B cell (primary cell): ENCODE results near the gene PPFIA4. TPM values are rescaled to one million over a fixed set of nuclear protein-coding genes. Genes with fewer than 3 reads are reported as not detected.
A peak's percentile ranks its signal among the peaks of the same experiment; 100 is the strongest.

Experiments
- ATAC-seq: fragments of 200-7000 bp; cut with Tn5 transposase; one replicate; pipeline ENCODE4 v1.10.0; 2021; ENCODE audit warnings: low read depth, mild to moderate bottlenecking, moderate number of reproducible peaks, moderate library complexity
- CTCF ChIA-PET: fragments of 350-600 bp; sonication (Branson Sonifier 250); formaldehyde crosslinking; loops from one replicate; lab custom pipeline; 2021; ENCODE audit warnings: antibody characterized with exemption, inconsistent platforms; lab: Charles Lee
- POLR2A ChIA-PET: fragments of 350-600 bp; sonication (Branson Sonifier 250); formaldehyde crosslinking; loops from one replicate; lab custom pipeline; 2021; ENCODE audit warnings: antibody characterized with exemption; lab: Charles Lee
- DNase-seq: peaks from one replicate; pipeline ENCODE4 v3.0.0; 2013
- H2AFZ ChIP-seq: 2 replicates; pipeline ENCODE4 v1.6.1; 2012; ENCODE audit warnings: mild to moderate bottlenecking, low read depth, low read length; ENCODE audit not compliant: insufficient read depth, poor library complexity, severe bottlenecking
- H3K27ac ChIP-seq, 2 donors: 1 replicate in 1 of 2; 2 replicates in 1 of 2; pipeline ENCODE4 v1.5.1; 2012 to 2013; ENCODE audit warnings: low read length in 2 of 2, mild to moderate bottlenecking in 2 of 2, moderate library complexity in 1 of 2
- H3K27me3 ChIP-seq, 4 experiments: fragments of 200-600 bp in 1 of 4; sonication (generic) in 1 of 4; replicated peaks in 1 of 4; 1 replicate in 2 of 4; 2 replicates in 2 of 4; pipeline versions ENCODE4 v1.6.1 to v1.7.0; 2013 to 2016; ENCODE audit warnings: low read length in 3 of 4, mild to moderate bottlenecking in 2 of 4, mixed read lengths in 1 of 4, moderate library complexity in 1 of 4; ENCODE audit not compliant: insufficient read depth in 4 of 4, control insufficient read depth in 3 of 4; ENCODE audit errors: control extremely low read depth in 1 of 4
- H3K36me3 ChIP-seq, 2 experiments: replicated peaks in 1 of 2; 1 replicate in 1 of 2; 2 replicates in 1 of 2; pipeline versions ENCODE4 v1.6.1 to v1.7.1; 2013; ENCODE audit warnings: low read length in 1 of 2; ENCODE audit not compliant: insufficient read depth in 2 of 2, control insufficient read depth in 1 of 2; ENCODE audit errors: control extremely low read depth in 1 of 2, extremely low read depth in 1 of 2
- H3K4me1 ChIP-seq, 2 donors: fragments of 200-600 bp in 1 of 2; sonication (generic) in 1 of 2; 1 replicate in 1 of 2; 2 replicates in 1 of 2; pipeline versions ENCODE4 v1.5.1 to v1.6.1; 2013 to 2017; ENCODE audit warnings: low read length in 2 of 2; ENCODE audit not compliant: control insufficient read depth in 2 of 2, insufficient read depth in 2 of 2
- H3K4me2 ChIP-seq: replicated peaks from 2 replicates; pipeline ENCODE3; 2012; ENCODE audit warnings: mild to moderate bottlenecking, low read depth, low read length; ENCODE audit not compliant: poor library complexity, severe bottlenecking
- H3K4me3 ChIP-seq, 5 experiments: fragments of 200-600 bp in 1 of 5; sonication (generic) in 1 of 5; 1 replicate in 3 of 5; 2 replicates in 2 of 5; pipeline versions ENCODE4 v1.5.1 to v1.7.0; 2011 to 2016; ENCODE audit warnings: low read length in 4 of 5, mild to moderate bottlenecking in 4 of 5, low read depth in 2 of 5, control low read depth in 1 of 5, moderate library complexity in 1 of 5; ENCODE audit not compliant: insufficient read depth in 1 of 5; ENCODE audit errors: control extremely low read depth in 1 of 5, extremely low read depth in 1 of 5
- H3K79me2 ChIP-seq: fragments of 200-600 bp; sonication (generic); one replicate; pipeline ENCODE4 v1.6.0; 2016; ENCODE audit warnings: low read length; ENCODE audit not compliant: control insufficient read depth, insufficient read depth
- H3K9ac ChIP-seq: fragments of 200-600 bp; sonication (generic); 2 replicates; pipeline ENCODE4 v1.6.1; 2017; ENCODE audit warnings: mild to moderate bottlenecking, low read length, moderate library complexity
- H3K9me3 ChIP-seq, 3 donors: one replicate each; pipeline versions ENCODE4 v1.6.1 to v1.7.1; 2013; ENCODE audit warnings: low read length in 2 of 3; ENCODE audit not compliant: control insufficient read depth in 2 of 3, insufficient read depth in 1 of 3; ENCODE audit errors: control extremely low read depth in 1 of 3
- H4K20me1 ChIP-seq: 2 replicates; pipeline ENCODE4 v1.6.0; 2012; ENCODE audit warnings: mild to moderate bottlenecking, low read length; ENCODE audit not compliant: insufficient read depth, control insufficient read depth, poor library complexity, severe bottlenecking
- H3K27ac Mint-ChIP-seq: one replicate; pipeline ENCODE4 v1.8.0; 2021; ENCODE audit warnings: mixed read lengths
- H3K27me3 Mint-ChIP-seq: one replicate; pipeline ENCODE4 v1.8.0; 2021; ENCODE audit warnings: mixed read lengths
- H3K4me1 Mint-ChIP-seq: one replicate; pipeline ENCODE4 v1.8.0; 2021; ENCODE audit warnings: mixed read lengths
- H3K4me3 Mint-ChIP-seq: one replicate; pipeline ENCODE4 v1.8.0; 2021; ENCODE audit warnings: mixed read lengths
- H3K9me3 Mint-ChIP-seq: one replicate; pipeline ENCODE4 v1.8.0; 2022; ENCODE audit warnings: mixed read lengths; ENCODE audit not compliant: insufficient read depth
- EZH2 ChIP-seq: IDR thresholded peaks from 2 replicates; pipeline ENCODE4 v1.6.1; 2012; ENCODE audit warnings: borderline replicate concordance, low read depth, mild to moderate bottlenecking, moderate library complexity, low read length; ENCODE audit not compliant: insufficient read depth, poor library complexity, severe bottlenecking
- WGBS: methylation state at CpG from one replicate; pipeline ENCODE4 v1.1.5; 2013; ENCODE audit warnings: missing lambda C conversion rate; ENCODE audit not compliant: insufficient coverage; 5-methylcytosine and 5-hydroxymethylcytosine counted together
- intact Hi-C: fragments of 100-400 bp; cut with micrococcal nuclease; formaldehyde crosslinking; loops from one replicate; pipeline ENCODE4 v1.10.0; 2022
- polyA plus RNA-seq: library from polyadenylated mRNA; depleted of rRNA; stranded (reverse); fragments of >200 nt; gene quantifications from 2 replicates; pipeline ENCODE4 v1.2.3, GENCODE V29; 2012
- total RNA-seq, 2 donors: library from RNA; stranded (reverse); fragments of 120-200 nt in 1 of 2; gene quantifications; 1 replicate in 1 of 2; 2 replicates in 1 of 2; pipeline versions ENCODE4 v1.2.3 to v1.2.4, GENCODE V29; 2013 to 2022
- TF ChIP-seq, protein P1 (sequence below): fragments of 200-600 bp; IDR thresholded peaks from one replicate; pipeline ENCODE4 v1.8.0; 2022; ENCODE audit warnings: antibody characterized with exemption, mild to moderate bottlenecking

PPFIA4 gene
- total and polyA plus RNA-seq, 2 donors (not counting 1 experiment from before 2014, with no cell fraction given), result 0.09 to 0.62 TPM

DNA sequence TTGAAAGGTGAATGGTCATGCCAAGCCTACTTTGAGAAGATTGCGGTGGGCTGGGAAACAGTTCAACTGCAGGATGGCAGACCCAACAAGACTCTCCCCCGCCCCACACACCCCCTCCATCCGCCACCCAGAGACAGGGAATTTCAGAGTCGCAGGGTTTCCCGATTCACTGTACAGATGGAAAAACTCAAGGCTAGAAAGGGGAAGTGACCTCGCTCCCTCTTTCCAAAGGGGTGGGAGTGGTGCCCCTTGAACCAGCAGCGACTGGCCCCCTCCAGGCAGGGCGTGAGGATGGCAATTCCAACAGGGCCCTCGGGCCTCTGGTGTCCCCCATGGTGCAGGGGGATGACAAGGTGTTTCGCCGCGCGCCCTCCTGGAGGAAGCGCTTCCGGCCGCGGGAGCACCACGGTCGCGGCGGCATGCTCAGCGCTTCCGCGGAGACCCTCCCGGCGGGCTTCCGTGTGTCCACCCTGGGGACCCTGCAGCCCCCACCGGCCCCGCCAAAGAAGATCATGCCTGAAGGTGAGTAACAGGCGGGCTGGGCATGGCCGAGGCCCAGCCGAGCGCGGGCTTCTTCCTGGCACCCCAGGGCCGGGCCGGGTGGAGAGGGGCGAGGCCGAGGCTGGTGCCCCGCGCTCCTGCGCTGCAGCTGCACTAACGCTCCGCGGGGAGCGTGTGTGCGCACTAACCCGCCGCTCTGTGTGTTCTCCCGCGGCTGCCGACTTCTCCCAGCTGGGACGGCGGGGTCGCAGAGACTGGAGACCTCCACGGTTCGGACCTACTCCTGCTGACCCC is 49.1 kb downstream of the PPFIA4 start:
- Histone ChIP-seq H3K4me3 (peak overlapping the region in 3 of 5 experiments; percentile 18 to 39 (median 28)), H3K9me3 (peaks cover 0 to 3% (median 0%) of the 10 kb centered on the region in 3 donors), H3K9ac (peak overlapping the region; percentile 7), H3K4me2 (peak overlapping the region; percentile 67), H3K27ac (no peak overlapping the region), H4K20me1 (no peaks in the 10 kb centered on the region), H2AFZ (peak overlapping the region; percentile 38), H3K4me1 (peaks cover 12% of the 10 kb centered on the region in 2 donors), H3K36me3 (no peaks in the 10 kb centered on the region), H3K79me2 (no peaks in the 10 kb centered on the region), H3K27me3 (peaks cover 0 to 41% (median 10%) of the 10 kb centered on the region in 4 experiments)
- intact Hi-C loops, result no loop called here
- no peak for TF ChIP-seq EZH2
- TF ChIP-seq, protein P1, sequence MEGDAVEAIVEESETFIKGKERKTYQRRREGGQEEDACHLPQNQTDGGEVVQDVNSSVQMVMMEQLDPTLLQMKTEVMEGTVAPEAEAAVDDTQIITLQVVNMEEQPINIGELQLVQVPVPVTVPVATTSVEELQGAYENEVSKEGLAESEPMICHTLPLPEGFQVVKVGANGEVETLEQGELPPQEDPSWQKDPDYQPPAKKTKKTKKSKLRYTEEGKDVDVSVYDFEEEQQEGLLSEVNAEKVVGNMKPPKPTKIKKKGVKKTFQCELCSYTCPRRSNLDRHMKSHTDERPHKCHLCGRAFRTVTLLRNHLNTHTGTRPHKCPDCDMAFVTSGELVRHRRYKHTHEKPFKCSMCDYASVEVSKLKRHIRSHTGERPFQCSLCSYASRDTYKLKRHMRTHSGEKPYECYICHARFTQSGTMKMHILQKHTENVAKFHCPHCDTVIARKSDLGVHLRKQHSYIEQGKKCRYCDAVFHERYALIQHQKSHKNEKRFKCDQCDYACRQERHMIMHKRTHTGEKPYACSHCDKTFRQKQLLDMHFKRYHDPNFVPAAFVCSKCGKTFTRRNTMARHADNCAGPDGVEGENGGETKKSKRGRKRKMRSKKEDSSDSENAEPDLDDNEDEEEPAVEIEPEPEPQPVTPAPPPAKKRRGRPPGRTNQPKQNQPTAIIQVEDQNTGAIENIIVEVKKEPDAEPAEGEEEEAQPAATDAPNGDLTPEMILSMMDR, result no peak
- no peak overlapping the region for H3K27ac Mint-ChIP-seq
- ATAC-seq (no peak), DNase-seq (peak; percentile 16)
- H3K27me3 Mint-ChIP-seq, result peaks cover 60% of the 10 kb centered on the region
- POLR2A ChIA-PET, result no interaction called here
- 8% methylated on average over 52 of the region's 56 CpGs for WGBS
- CTCF ChIA-PET, result no interaction called here
- no peaks in the 10 kb centered on the region for H3K9me3 Mint-ChIP-seq
- H3K4me3 Mint-ChIP-seq, result peak overlapping the region; percentile 15
- peaks cover 8% of the 10 kb centered on the region for H3K4me1 Mint-ChIP-seq

DNA sequence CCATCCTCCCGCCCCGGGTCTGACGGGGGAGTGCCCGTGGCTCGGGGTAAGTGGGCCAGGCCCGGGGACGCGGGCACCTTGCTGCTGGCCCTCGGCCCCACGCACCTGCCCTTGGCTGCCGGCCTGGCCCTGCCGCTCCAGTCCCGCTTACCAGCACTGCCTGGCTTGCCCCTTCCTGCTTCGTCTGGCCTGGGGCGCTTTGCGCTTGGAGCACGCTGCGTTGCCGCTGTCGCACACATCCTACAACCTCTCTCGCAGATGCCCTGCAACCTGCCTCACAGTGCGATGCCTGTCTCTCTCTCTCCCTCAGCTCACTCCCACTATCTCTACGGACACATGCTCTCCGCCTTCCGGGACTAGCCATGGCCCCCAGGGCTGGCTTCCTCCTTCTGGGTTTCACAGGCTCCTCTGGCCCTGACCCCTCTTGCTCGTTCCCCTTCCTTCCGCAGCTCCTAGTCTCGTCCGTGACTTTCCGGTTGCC is 49.8 kb downstream of the PPFIA4 start:
- Histone ChIP-seq H3K4me3 (peak overlapping the region in 2 of 5 experiments; percentile 18 to 39), H4K20me1 (no peaks in the 10 kb centered on the region), H2AFZ (peak overlapping the region; percentile 38), H3K27ac (no peak overlapping the region), H3K4me1 (peaks cover 12% of the 10 kb centered on the region in 2 donors), H3K79me2 (no peaks in the 10 kb centered on the region), H3K27me3 (peaks cover 0 to 41% (median 10%) of the 10 kb centered on the region in 4 experiments), H3K9me3 (peaks cover 0 to 3% (median 0%) of the 10 kb centered on the region in 3 donors), H3K36me3 (no peaks in the 10 kb centered on the region), H3K9ac (peak overlapping the region; percentile 7), H3K4me2 (peak overlapping the region; percentile 67)
- DNase-seq (no peak), ATAC-seq (no peak)
- Mint-ChIP-seq H3K9me3 (no peaks in the 10 kb centered on the region), H3K27me3 (peaks cover 60% of the 10 kb centered on the region), H3K4me1 (peaks cover 8% of the 10 kb centered on the region), H3K4me3 (peak overlapping the region; percentile 71), H3K27ac (no peak overlapping the region)
- 5% methylated on average over 25 of the region's 30 CpGs for WGBS
- intact Hi-C loops, result no loop called here
- TF ChIP-seq, protein P1, result no peak
- TF ChIP-seq EZH2, result no peak
- ChIA-PET POLR2A (no interaction called here), CTCF (no interaction called here)
